ENCODE data around the gene SND1.
"Not testable (repeated sequence)": the region's sequence is repeated elsewhere in the genome, so short reads cannot be mapped to it uniquely, and the experiment has no call there.

SND1 gene

GRCh38 chr7:127835679-127836078, 183.7 kb downstream of the SND1 start:
- no peak for DNase-seq
- Histone ChIP-seq H3K27ac (ENCODE audit: insufficient read depth in 1 of 2, low read depth in 1 of 2, low read length in 2 of 2, poor library complexity in 1 of 2, severe bottlenecking in 2 of 2) (no peak overlapping the region), H3K9me3 (ENCODE audit: control extremely low read depth in 1 of 5, control insufficient read depth in 4 of 5, insufficient read depth in 2 of 5, low read depth in 1 of 5, low read length in 4 of 5) (peaks cover 2 to 20% (median 8%) of the 10 kb centered on the region in 5 experiments), H3K36me3 (ENCODE audit: control insufficient read depth in 4 of 4, insufficient read depth in 4 of 4, low read length in 3 of 4) (peaks cover 0 to 14% (median 8%) of the 10 kb centered on the region in 4 experiments), H3K4me1 (ENCODE audit: control extremely low read depth in 1 of 4, control insufficient read depth in 4 of 4, insufficient read depth in 4 of 4, low read length in 3 of 4) (no peaks in the 10 kb centered on the region), H3K27me3 (replicated peaks in 2 of 5; ENCODE audit: control insufficient read depth in 4 of 5, insufficient read depth in 5 of 5, low read length in 4 of 5) (no peaks in the 10 kb centered on the region), H3K4me3 (ENCODE audit: control insufficient read depth in 1 of 7, extremely low read depth in 1 of 7, insufficient read depth in 4 of 7, low read depth in 2 of 7, low read length in 6 of 7) (no peak overlapping the region)
- no CpG with 5 or more reads among the region's 4 CpGs for WGBS (ENCODE audit: insufficient coverage)
- ChIA-PET CTCF (no interaction called here), POLR2A (no interaction called here)

GRCh38 chr7:127837816-127838410, 185.9 kb downstream of the SND1 start:
- H3K4me1 ChIP-seq (ENCODE audit: control extremely low read depth in 1 of 4, control insufficient read depth in 4 of 4, insufficient read depth in 4 of 4, low read length in 3 of 4); H3K27me3 ChIP-seq (replicated peaks in 2 of 5; ENCODE audit: control insufficient read depth in 4 of 5, insufficient read depth in 5 of 5, low read length in 4 of 5); POLR2A ChIA-PET; CTCF ChIA-PET; H3K4me3 ChIP-seq (ENCODE audit: control insufficient read depth in 1 of 7, extremely low read depth in 1 of 7, insufficient read depth in 4 of 7, low read depth in 2 of 7, low read length in 6 of 7): not testable (repeated sequence)
- DNase-seq, result peak in 2 of 3 donors; percentile 66 to 72
- WGBS (ENCODE audit: insufficient coverage), result 87% methylated on average over 5 of the region's 7 CpGs
- peaks cover 0 to 17% (median 9%) of the 10 kb centered on the region in 4 experiments for H3K36me3 ChIP-seq (ENCODE audit: control insufficient read depth in 4 of 4, insufficient read depth in 4 of 4, low read length in 3 of 4)
- peaks cover 2 to 20% (median 8%) of the 10 kb centered on the region in 5 experiments for H3K9me3 ChIP-seq (ENCODE audit: control extremely low read depth in 1 of 5, control insufficient read depth in 4 of 5, insufficient read depth in 2 of 5, low read depth in 1 of 5, low read length in 4 of 5)
- peak overlapping the region in 1 of 2 experiments; percentile 51 for H3K27ac ChIP-seq (ENCODE audit: insufficient read depth in 1 of 2, low read depth in 1 of 2, low read length in 2 of 2, poor library complexity in 1 of 2, severe bottlenecking in 2 of 2)

- ChIA-PET POLR2A (no interaction called here), CTCF (interaction anchor here (1.0 kb wide), 1 partner anchor 10 kb away, joined by 3 read pairs; no protein-coding TSS in a partner anchor)
- Histone ChIP-seq H3K4me1 (ENCODE audit: control extremely low read depth in 1 of 4, control insufficient read depth in 4 of 4, insufficient read depth in 4 of 4, low read length in 3 of 4) (no peaks in the 10 kb centered on the region), H3K4me3 (ENCODE audit: control insufficient read depth in 1 of 7, extremely low read depth in 1 of 7, insufficient read depth in 4 of 7, low read depth in 2 of 7, low read length in 6 of 7) (no peak overlapping the region), H3K27me3 (replicated peaks in 2 of 5; ENCODE audit: control insufficient read depth in 4 of 5, insufficient read depth in 5 of 5, low read length in 4 of 5) (no peaks in the 10 kb centered on the region), H3K9me3 (ENCODE audit: control extremely low read depth in 1 of 5, control insufficient read depth in 4 of 5, insufficient read depth in 2 of 5, low read depth in 1 of 5, low read length in 4 of 5) (peaks cover 2 to 20% (median 8%) of the 10 kb centered on the region in 5 experiments), H3K36me3 (ENCODE audit: control insufficient read depth in 4 of 4, insufficient read depth in 4 of 4, low read length in 3 of 4) (peaks cover 0 to 21% (median 10%) of the 10 kb centered on the region in 4 experiments), H3K27ac (ENCODE audit: insufficient read depth in 1 of 2, low read depth in 1 of 2, low read length in 2 of 2, poor library complexity in 1 of 2, severe bottlenecking in 2 of 2) (peak overlapping the region in 1 of 2 experiments; percentile 51)
- 100% methylated on average over 2 of the region's 10 CpGs for WGBS (ENCODE audit: insufficient coverage)
- DNase-seq, result no peak
These were observed 186.9 kb downstream of the SND1 start for GRCh38 chr7:127838816-127839415.

DNA sequence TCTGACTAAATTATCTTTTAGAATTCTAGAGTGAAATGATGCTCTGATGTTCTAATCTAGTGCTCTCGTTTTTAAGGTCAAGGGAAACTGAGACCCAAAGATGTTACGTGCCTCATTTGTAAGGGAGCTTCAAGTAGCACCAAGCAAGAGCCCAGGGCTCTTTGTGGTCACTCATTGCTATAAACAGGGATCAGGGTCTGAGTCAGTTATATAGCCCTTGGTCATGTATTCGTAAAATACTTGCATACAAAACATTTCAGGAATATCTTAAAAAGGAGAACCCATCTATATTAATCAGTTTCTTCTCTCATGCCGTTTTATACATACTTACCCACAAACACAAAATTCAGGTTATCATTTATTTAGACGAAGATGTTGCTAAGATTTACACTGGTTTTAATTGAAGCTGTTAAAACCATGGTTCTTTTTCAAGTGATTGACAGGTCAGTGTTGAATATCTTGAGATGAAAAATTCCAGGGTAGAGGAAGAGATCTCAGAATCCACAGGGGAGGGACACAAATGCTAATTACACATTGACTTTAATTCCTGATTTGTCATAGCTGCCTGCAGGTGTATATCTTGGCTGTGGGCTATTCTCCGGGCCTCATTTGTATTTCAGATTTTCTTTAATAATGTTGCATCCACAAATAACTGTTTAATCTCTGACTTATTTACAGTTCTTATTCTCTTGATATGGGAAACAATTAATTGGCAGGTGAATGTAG, 188.4 kb downstream of the SND1 start:
- WGBS (ENCODE audit: insufficient coverage), result 87% methylated on average over 3 of the region's 6 CpGs
- ChIA-PET CTCF (interaction anchor here (1.1 kb wide), 1 partner anchor 123 kb away, joined by 4 read pairs; no protein-coding TSS in a partner anchor), POLR2A (no interaction called here)
- Histone ChIP-seq H3K36me3 (ENCODE audit: control insufficient read depth in 4 of 4, insufficient read depth in 4 of 4, low read length in 3 of 4) (peaks cover 3 to 21% (median 10%) of the 10 kb centered on the region in 4 experiments), H3K27ac (ENCODE audit: insufficient read depth in 1 of 2, low read depth in 1 of 2, low read length in 2 of 2, poor library complexity in 1 of 2, severe bottlenecking in 2 of 2) (no peak overlapping the region), H3K4me1 (ENCODE audit: control extremely low read depth in 1 of 4, control insufficient read depth in 4 of 4, insufficient read depth in 4 of 4, low read length in 3 of 4) (peaks cover 0 to 2% (median 0%) of the 10 kb centered on the region in 4 experiments), H3K27me3 (replicated peaks in 2 of 5; ENCODE audit: control insufficient read depth in 4 of 5, insufficient read depth in 5 of 5, low read length in 4 of 5) (no peaks in the 10 kb centered on the region), H3K9me3 (ENCODE audit: control extremely low read depth in 1 of 5, control insufficient read depth in 4 of 5, insufficient read depth in 2 of 5, low read depth in 1 of 5, low read length in 4 of 5) (peaks cover 2 to 20% (median 8%) of the 10 kb centered on the region in 5 experiments), H3K4me3 (ENCODE audit: control insufficient read depth in 1 of 7, extremely low read depth in 1 of 7, insufficient read depth in 4 of 7, low read depth in 2 of 7, low read length in 6 of 7) (no peak overlapping the region)
- no peak for DNase-seq

- Histone ChIP-seq H3K4me1 (ENCODE audit: control extremely low read depth in 1 of 4, control insufficient read depth in 4 of 4, insufficient read depth in 4 of 4, low read length in 3 of 4) (peaks cover 0 to 2% (median 0%) of the 10 kb centered on the region in 4 experiments), H3K4me3 (ENCODE audit: control insufficient read depth in 1 of 7, extremely low read depth in 1 of 7, insufficient read depth in 4 of 7, low read depth in 2 of 7, low read length in 6 of 7) (no peak overlapping the region), H3K9me3 (ENCODE audit: control extremely low read depth in 1 of 5, control insufficient read depth in 4 of 5, insufficient read depth in 2 of 5, low read depth in 1 of 5, low read length in 4 of 5) (no peaks in the 10 kb centered on the region), H3K27me3 (replicated peaks in 2 of 5; ENCODE audit: control insufficient read depth in 4 of 5, insufficient read depth in 5 of 5, low read length in 4 of 5) (no peaks in the 10 kb centered on the region), H3K27ac (ENCODE audit: insufficient read depth in 1 of 2, low read depth in 1 of 2, low read length in 2 of 2, poor library complexity in 1 of 2, severe bottlenecking in 2 of 2) (no peak overlapping the region), H3K36me3 (ENCODE audit: control insufficient read depth in 4 of 4, insufficient read depth in 4 of 4, low read length in 3 of 4) (peaks cover 0 to 31% (median 5%) of the 10 kb centered on the region in 4 experiments)
- ChIA-PET CTCF (interaction anchor here (1.4 kb wide), 1 partner anchor 12 kb away, joined by 5 read pairs; no protein-coding TSS in a partner anchor), POLR2A (no interaction called here)
- no peak for DNase-seq
- no CpG with 5 or more reads among the region's 2 CpGs for WGBS (ENCODE audit: insufficient coverage)
These were observed 192.2 kb downstream of the SND1 start for GRCh38 chr7:127844165-127844564.

GRCh38 chr7:127844707-127845331, 192.8 kb downstream of the SND1 start:
- CTCF ChIA-PET, result interaction anchor here (1.4 kb wide), 1 partner anchor 11 kb away, joined by 5 read pairs; no protein-coding TSS in a partner anchor
- DNase-seq, result peak in 2 of 3 donors; percentile 39 to 60
- Histone ChIP-seq H3K27ac (ENCODE audit: insufficient read depth in 1 of 2, low read depth in 1 of 2, low read length in 2 of 2, poor library complexity in 1 of 2, severe bottlenecking in 2 of 2) (peak overlapping the region in 1 of 2 experiments; percentile 36), H3K27me3 (replicated peaks in 2 of 5; ENCODE audit: control insufficient read depth in 4 of 5, insufficient read depth in 5 of 5, low read length in 4 of 5) (no peaks in the 10 kb centered on the region), H3K9me3 (ENCODE audit: control extremely low read depth in 1 of 5, control insufficient read depth in 4 of 5, insufficient read depth in 2 of 5, low read depth in 1 of 5, low read length in 4 of 5) (no peaks in the 10 kb centered on the region), H3K36me3 (ENCODE audit: control insufficient read depth in 4 of 4, insufficient read depth in 4 of 4, low read length in 3 of 4) (peaks cover 0 to 37% (median 5%) of the 10 kb centered on the region in 4 experiments), H3K4me3 (ENCODE audit: control insufficient read depth in 1 of 7, extremely low read depth in 1 of 7, insufficient read depth in 4 of 7, low read depth in 2 of 7, low read length in 6 of 7) (no peak overlapping the region), H3K4me1 (ENCODE audit: control extremely low read depth in 1 of 4, control insufficient read depth in 4 of 4, insufficient read depth in 4 of 4, low read length in 3 of 4) (peaks cover 0 to 3% (median under 1%) of the 10 kb centered on the region in 4 experiments)
- POLR2A ChIA-PET, result no interaction called here
- WGBS (ENCODE audit: insufficient coverage), result no CpG with 5 or more reads among the region's 2 CpGs

Data from common myeloid progenitor, CD34-positive (primary cell).